ENCODE data around the gene FOXL1. TPM values are rescaled to one million over a fixed set of nuclear protein-coding genes. Genes with fewer than 3 reads are reported as not detected.

The FOXL1 gene
- polyA plus RNA-seq, 4 donors: 0.22 to 6.3 (median 1.5) TPM

GRCh38 chr16:86563469-86564345 is 14.6 kb upstream of the FOXL1 start:
- 1 to 2% (median 1%) methylated on average over 41 of the region's 41 CpGs for WGBS, 3 donors
- Histone ChIP-seq H3K4me3 (ENCODE audit: low read depth in 1 of 3, low read length in 3 of 3) (peak overlapping the region in 1 of 3 donors; percentile 9), H3K9me3 (ENCODE audit: control insufficient read depth in 2 of 2, insufficient read depth in 1 of 2, low read depth in 1 of 2, low read length in 1 of 2) (no peaks in the 10 kb centered on the region), H3K27ac (ENCODE audit: low read depth in 1 of 3, low read length in 2 of 3) (no peak overlapping the region), H3K4me1 (ENCODE audit: control insufficient read depth in 3 of 3, insufficient read depth in 2 of 3, low read depth in 1 of 3, low read length in 2 of 3) (peaks cover 0 to 5% (median 0%) of the 10 kb centered on the region in 3 donors), H3K27me3 (ENCODE audit: control insufficient read depth in 3 of 3, insufficient read depth in 3 of 3, low read length in 3 of 3) (peaks cover 23 to 47% (median 23%) of the 10 kb centered on the region in 3 donors), H3K36me3 (ENCODE audit: control insufficient read depth in 3 of 3, insufficient read depth in 2 of 3, low read depth in 1 of 3, low read length in 3 of 3) (no peaks in the 10 kb centered on the region)
- FAIRE-seq (no peak), DNase-seq (peak; percentile 83 to 89)

DNA sequence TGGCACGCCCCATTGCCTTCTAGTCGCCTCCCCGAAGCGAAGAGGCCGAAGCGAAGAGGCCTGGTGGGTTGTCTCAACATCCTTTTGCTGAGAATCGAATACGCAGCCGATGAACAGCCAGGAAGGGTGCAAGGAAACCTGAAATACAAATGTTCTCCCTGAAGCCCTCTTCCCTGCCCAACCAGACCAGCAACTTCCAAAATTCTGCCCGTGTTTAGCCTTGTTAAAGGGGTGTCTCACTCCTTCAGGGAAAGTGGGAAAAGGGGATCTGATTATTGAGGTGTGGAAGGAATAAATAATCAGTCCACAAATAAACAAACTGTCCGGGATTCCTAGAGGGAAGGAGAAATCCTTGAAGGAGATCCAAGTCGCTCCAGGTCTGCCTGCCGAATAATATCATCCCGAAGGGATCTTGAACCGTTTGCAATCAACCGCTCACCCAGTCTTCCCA is 13.1 kb upstream of the FOXL1 start:
- FAIRE-seq: no peak
- 26 to 40% (median 36%) methylated on average over 16 of the region's 16 CpGs for WGBS, 3 donors
- DNase-seq: no peak
- H3K4me1 ChIP-seq (ENCODE audit: control insufficient read depth in 3 of 3, insufficient read depth in 2 of 3, low read depth in 1 of 3, low read length in 2 of 3): peaks cover 0 to 5% (median 0%) of the 10 kb centered on the region in 3 donors
- H3K9me3 ChIP-seq (ENCODE audit: control insufficient read depth in 2 of 2, insufficient read depth in 1 of 2, low read depth in 1 of 2, low read length in 1 of 2): no peaks in the 10 kb centered on the region
- H3K36me3 ChIP-seq (ENCODE audit: control insufficient read depth in 3 of 3, insufficient read depth in 2 of 3, low read depth in 1 of 3, low read length in 3 of 3): no peaks in the 10 kb centered on the region
- H3K27me3 ChIP-seq (ENCODE audit: control insufficient read depth in 3 of 3, insufficient read depth in 3 of 3, low read length in 3 of 3): peaks cover 23 to 60% (median 26%) of the 10 kb centered on the region in 3 donors
- H3K4me3 ChIP-seq (ENCODE audit: low read depth in 1 of 3, low read length in 3 of 3): no peak overlapping the region
- H3K27ac ChIP-seq (ENCODE audit: low read depth in 1 of 3, low read length in 2 of 3): no peak overlapping the region

DNA sequence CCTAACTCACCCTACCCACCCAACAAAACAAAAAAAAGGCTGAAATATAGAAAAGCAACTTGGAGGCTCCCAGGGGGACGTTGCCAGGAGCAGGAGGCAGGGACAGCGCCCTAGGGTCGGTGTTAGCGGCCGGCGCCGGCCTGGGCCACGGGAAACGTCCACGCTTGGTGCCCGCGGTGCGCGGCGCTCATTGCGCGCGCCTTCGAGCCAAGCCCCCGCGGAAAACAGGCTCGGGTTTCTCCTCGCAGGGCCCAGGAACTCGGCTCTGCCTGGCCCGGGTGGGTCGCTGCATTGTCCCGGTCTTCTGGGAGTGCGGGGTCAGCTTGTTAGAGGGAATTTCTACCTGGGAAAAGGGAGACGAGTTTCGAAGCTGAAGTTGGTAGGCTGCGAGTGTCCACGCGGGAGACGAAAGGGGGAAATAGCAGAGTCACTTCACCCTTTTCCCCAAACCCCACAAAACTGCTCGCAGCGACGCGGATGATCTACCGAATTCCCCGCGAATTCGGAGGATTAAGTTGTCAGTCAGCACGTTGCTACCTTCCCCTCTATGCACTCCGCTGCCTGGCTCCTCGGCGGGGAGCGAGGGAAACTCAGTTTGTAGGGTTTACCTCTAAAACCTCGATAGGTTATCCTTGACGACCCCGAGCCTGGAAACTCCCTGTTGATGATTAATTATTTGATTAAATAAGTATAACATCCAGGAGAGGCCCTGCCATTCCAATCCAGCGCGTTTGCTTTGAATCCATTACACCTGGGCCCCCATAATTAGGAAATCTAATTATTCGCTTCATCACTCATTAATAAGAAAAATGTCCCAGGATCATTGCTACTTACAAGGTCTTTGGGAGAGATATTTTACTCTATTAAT is 12.5 kb upstream of the FOXL1 start:
- Histone ChIP-seq H3K4me3 (ENCODE audit: low read depth in 1 of 3, low read length in 3 of 3) (no peak overlapping the region), H3K27me3 (ENCODE audit: control insufficient read depth in 3 of 3, insufficient read depth in 3 of 3, low read length in 3 of 3) (peaks cover 26 to 66% (median 31%) of the 10 kb centered on the region in 3 donors), H3K36me3 (ENCODE audit: control insufficient read depth in 3 of 3, insufficient read depth in 2 of 3, low read depth in 1 of 3, low read length in 3 of 3) (no peaks in the 10 kb centered on the region), H3K4me1 (ENCODE audit: control insufficient read depth in 3 of 3, insufficient read depth in 2 of 3, low read depth in 1 of 3, low read length in 2 of 3) (peaks cover 0 to 5% (median 0%) of the 10 kb centered on the region in 3 donors), H3K27ac (ENCODE audit: low read depth in 1 of 3, low read length in 2 of 3) (no peak overlapping the region), H3K9me3 (ENCODE audit: control insufficient read depth in 2 of 2, insufficient read depth in 1 of 2, low read depth in 1 of 2, low read length in 1 of 2) (no peaks in the 10 kb centered on the region)
- 8 to 13% (median 12%) methylated on average over 53 of the region's 53 CpGs for WGBS, 3 donors
- FAIRE-seq (no peak), DNase-seq (peak in 1 of 2 donors; percentile 8)

DNA sequence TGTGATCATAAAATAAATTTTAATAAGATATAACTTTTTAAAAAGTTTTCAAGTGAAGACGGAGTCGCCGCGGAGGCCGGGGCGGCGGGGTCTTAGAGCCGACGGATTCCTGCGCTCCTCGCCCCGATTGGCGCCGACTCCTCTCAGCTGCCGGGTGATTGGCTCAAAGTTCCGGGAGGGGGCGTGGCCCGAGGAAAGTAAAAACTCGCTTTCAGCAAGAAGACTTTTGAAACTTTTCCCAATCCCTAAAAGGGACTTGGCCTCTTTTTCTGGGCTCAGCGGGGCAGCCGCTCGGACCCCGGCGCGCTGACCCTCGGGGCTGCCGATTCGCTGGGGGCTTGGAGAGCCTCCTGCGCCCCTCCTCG is 11.8 kb upstream of the FOXL1 start, which contains the start of gene FOXC2:
FOXC2 (plus strand) TSS at position 229 of the 365 bp plus-strand sequence. CDS start 507 bp downstream, outside the sequence.
- H3K36me3 ChIP-seq (ENCODE audit: control insufficient read depth in 3 of 3, insufficient read depth in 2 of 3, low read depth in 1 of 3, low read length in 3 of 3): no peaks in the 10 kb centered on the region
- DNase-seq: peak; percentile 20 to 76
- H3K4me1 ChIP-seq (ENCODE audit: control insufficient read depth in 3 of 3, insufficient read depth in 2 of 3, low read depth in 1 of 3, low read length in 2 of 3): peaks cover 0 to 5% (median 0%) of the 10 kb centered on the region in 3 donors
- peak within 1 kb of the TSS in 1 of 3 donors; percentile 42 for H3K27ac ChIP-seq (ENCODE audit: low read depth in 1 of 3, low read length in 2 of 3)
- peaks cover 28 to 69% (median 37%) of the 10 kb centered on the region in 3 donors for H3K27me3 ChIP-seq (ENCODE audit: control insufficient read depth in 3 of 3, insufficient read depth in 3 of 3, low read length in 3 of 3)
- FAIRE-seq: no peak
- H3K4me3 ChIP-seq (ENCODE audit: low read depth in 1 of 3, low read length in 3 of 3): peak within 1 kb of the TSS in 1 of 3 donors; percentile 10
- no peaks in the 10 kb centered on the region for H3K9me3 ChIP-seq (ENCODE audit: control insufficient read depth in 2 of 2, insufficient read depth in 1 of 2, low read depth in 1 of 2, low read length in 1 of 2)
- WGBS, 3 donors: 3 to 6% (median 6%) methylated on average over 30 of the region's 30 CpGs

GRCh38 chr16:86566966-86567700 is 11.2 kb upstream of the FOXL1 start:
- Histone ChIP-seq H3K36me3 (ENCODE audit: control insufficient read depth in 3 of 3, insufficient read depth in 2 of 3, low read depth in 1 of 3, low read length in 3 of 3) (no peaks in the 10 kb centered on the region), H3K27ac (ENCODE audit: low read depth in 1 of 3, low read length in 2 of 3) (peak overlapping the region in 1 of 3 donors; percentile 42), H3K4me1 (ENCODE audit: control insufficient read depth in 3 of 3, insufficient read depth in 2 of 3, low read depth in 1 of 3, low read length in 2 of 3) (peaks cover 0 to 5% (median 0%) of the 10 kb centered on the region in 3 donors), H3K4me3 (ENCODE audit: low read depth in 1 of 3, low read length in 3 of 3) (peak overlapping the region in 1 of 3 donors; percentile 10), H3K9me3 (ENCODE audit: control insufficient read depth in 2 of 2, insufficient read depth in 1 of 2, low read depth in 1 of 2, low read length in 1 of 2) (no peaks in the 10 kb centered on the region), H3K27me3 (ENCODE audit: control insufficient read depth in 3 of 3, insufficient read depth in 3 of 3, low read length in 3 of 3) (peaks cover 31 to 75% (median 43%) of the 10 kb centered on the region in 3 donors)
- FAIRE-seq: no peak
- peak in 1 of 2 donors; percentile 50 for DNase-seq
- 2 to 9% (median 3%) methylated on average over 48 to 88 of the region's 88 CpGs for WGBS, 3 donors

DNA sequence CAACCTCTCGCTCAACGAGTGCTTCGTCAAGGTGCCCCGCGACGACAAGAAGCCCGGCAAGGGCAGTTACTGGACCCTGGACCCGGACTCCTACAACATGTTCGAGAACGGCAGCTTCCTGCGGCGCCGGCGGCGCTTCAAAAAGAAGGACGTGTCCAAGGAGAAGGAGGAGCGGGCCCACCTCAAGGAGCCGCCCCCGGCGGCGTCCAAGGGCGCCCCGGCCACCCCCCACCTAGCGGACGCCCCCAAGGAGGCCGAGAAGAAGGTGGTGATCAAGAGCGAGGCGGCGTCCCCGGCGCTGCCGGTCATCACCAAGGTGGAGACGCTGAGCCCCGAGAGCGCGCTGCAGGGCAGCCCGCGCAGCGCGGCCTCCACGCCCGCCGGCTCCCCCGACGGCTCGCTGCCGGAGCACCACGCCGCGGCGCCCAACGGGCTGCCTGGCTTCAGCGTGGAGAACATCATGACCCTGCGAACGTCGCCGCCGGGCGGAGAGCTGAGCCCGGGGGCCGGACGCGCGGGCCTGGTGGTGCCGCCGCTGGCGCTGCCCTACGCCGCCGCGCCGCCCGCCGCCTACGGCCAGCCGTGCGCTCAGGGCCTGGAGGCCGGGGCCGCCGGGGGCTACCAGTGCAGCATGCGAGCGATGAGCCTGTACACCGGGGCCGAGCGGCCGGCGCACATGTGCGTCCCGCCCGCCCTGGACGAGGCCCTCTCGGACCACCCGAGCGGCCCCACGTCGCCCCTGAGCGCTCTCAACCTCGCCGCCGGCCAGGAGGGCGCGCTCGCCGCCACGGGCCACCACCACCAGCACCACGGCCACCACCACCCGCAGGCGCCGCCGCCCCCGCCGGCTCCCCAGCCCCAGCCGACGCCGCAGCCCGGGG is 10.4 kb upstream of the FOXL1 start:
- H3K4me3 ChIP-seq (ENCODE audit: low read depth in 1 of 3, low read length in 3 of 3): peak overlapping the region in 1 of 3 donors; percentile 10
- FAIRE-seq (no peak), DNase-seq (peak in 1 of 2 donors; percentile 32)
- no peaks in the 10 kb centered on the region for H3K36me3 ChIP-seq (ENCODE audit: control insufficient read depth in 3 of 3, insufficient read depth in 2 of 3, low read depth in 1 of 3, low read length in 3 of 3)
- H3K27me3 ChIP-seq (ENCODE audit: control insufficient read depth in 3 of 3, insufficient read depth in 3 of 3, low read length in 3 of 3): peaks cover 34 to 82% (median 47%) of the 10 kb centered on the region in 3 donors
- no peaks in the 10 kb centered on the region for H3K9me3 ChIP-seq (ENCODE audit: control insufficient read depth in 2 of 2, insufficient read depth in 1 of 2, low read depth in 1 of 2, low read length in 1 of 2)
- peaks cover 0 to 5% (median 0%) of the 10 kb centered on the region in 3 donors for H3K4me1 ChIP-seq (ENCODE audit: control insufficient read depth in 3 of 3, insufficient read depth in 2 of 3, low read depth in 1 of 3, low read length in 2 of 3)
- no peak overlapping the region for H3K27ac ChIP-seq (ENCODE audit: low read depth in 1 of 3, low read length in 2 of 3)
- WGBS, 3 donors: 3 to 7% (median 4%) methylated on average over 49 to 116 of the region's 116 CpGs

Data from small intestine (tissue), 7 donors.